Measurements from ENCODE around the gene CRLF3. TPM values are rescaled to one million over a fixed set of nuclear protein-coding genes. Genes with fewer than 3 reads are reported as not detected.
"Not testable (repeated sequence)": the region's sequence is repeated elsewhere in the genome, so short reads cannot be mapped to it uniquely, and the experiment has no call there.

The CRLF3 gene
- total RNA-seq, 4 donors from 2014 or later: 15.8 to 23.1 (median 19.4) TPM

GRCh38 chr17:30821871-30822723 lies 2.4 kb downstream of the CRLF3 start:
- Histone ChIP-seq H3K4me1 (peaks cover 8 to 70% (median 33%) of the 10 kb centered on the region in 4 donors), H3K9me3 (no peaks in the 10 kb centered on the region), H3K36me3 (no peaks in the 10 kb centered on the region), H3K4me3 (peak overlapping the region in 1 of 4 donors; percentile 98), H3K27me3 (no peaks in the 10 kb centered on the region), H3K27ac (peak overlapping the region; percentile 34 to 94 (median 90))
- 35 to 36% methylated on average over 6 to 9 of the region's 9 CpGs for WGBS, 2 donors (ENCODE audit: low coverage in 1 of 2)
- TF ChIP-seq, protein P1, sequence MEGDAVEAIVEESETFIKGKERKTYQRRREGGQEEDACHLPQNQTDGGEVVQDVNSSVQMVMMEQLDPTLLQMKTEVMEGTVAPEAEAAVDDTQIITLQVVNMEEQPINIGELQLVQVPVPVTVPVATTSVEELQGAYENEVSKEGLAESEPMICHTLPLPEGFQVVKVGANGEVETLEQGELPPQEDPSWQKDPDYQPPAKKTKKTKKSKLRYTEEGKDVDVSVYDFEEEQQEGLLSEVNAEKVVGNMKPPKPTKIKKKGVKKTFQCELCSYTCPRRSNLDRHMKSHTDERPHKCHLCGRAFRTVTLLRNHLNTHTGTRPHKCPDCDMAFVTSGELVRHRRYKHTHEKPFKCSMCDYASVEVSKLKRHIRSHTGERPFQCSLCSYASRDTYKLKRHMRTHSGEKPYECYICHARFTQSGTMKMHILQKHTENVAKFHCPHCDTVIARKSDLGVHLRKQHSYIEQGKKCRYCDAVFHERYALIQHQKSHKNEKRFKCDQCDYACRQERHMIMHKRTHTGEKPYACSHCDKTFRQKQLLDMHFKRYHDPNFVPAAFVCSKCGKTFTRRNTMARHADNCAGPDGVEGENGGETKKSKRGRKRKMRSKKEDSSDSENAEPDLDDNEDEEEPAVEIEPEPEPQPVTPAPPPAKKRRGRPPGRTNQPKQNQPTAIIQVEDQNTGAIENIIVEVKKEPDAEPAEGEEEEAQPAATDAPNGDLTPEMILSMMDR (IDR thresholded peaks at IDR 0.05): peak in 2 of 5 experiments; percentile 7 to 28
- TF ChIP-seq POLR2AphosphoS5 (IDR thresholded peaks at IDR 0.05): no peak
- intact Hi-C loops (cut with DNase I; ENCODE audit: low total_unique reads): no loop called here
- in situ Hi-C loops (cut with MboI; ENCODE audit: low pct_ligation_motif_present in 1 of 4, low pct_unique_long_range_greater_than_20kb in 1 of 4, low sequenced_read_pairs in 3 of 4): no loop called here
- no peak for DNase-seq

DNA sequence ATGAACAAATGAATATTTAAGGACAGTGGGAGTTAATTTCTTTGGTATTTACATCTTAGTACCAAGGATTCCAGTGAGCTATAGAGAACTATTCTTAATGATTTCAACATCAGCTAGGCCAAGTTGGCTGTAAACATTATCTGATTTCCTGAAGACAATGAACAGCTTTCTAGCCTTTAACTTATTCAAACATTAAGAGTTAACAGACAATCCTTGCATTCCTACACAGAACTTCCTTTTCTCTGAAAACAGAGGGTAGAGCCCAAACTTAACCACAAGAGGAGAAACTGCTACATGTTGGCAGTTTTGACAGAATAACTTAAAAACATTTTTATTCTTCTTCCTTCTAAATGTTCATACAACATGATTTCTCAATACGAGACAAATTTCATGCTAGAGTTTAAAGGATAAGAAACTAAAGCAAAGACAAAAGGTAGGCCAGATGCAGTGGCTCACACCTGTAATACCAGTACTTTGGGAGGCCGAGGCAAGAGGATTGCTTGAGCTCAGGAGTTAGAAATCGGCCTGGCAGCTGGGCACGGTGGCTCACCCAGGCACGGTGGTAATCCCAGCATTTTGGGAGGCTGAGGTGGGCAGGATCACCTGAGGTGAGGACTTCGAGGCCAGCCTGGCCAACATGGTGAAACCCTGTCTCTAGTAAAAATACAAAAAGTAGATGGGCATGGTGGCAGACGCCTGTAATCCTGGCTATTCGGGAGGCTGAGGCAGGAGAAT lies 4.4 kb downstream of the CRLF3 start:
- DNase-seq: no peak
- Histone ChIP-seq H3K27me3 (no peaks in the 10 kb centered on the region), H3K4me1 (peaks cover 3 to 54% (median 21%) of the 10 kb centered on the region in 4 donors), H3K36me3 (no peaks in the 10 kb centered on the region), H3K9me3 (no peaks in the 10 kb centered on the region), H3K27ac (peak overlapping the region in 3 of 4 donors; percentile 23 to 65 (median 35)), H3K4me3 (no peak overlapping the region)
- intact Hi-C loops (cut with DNase I; ENCODE audit: low total_unique reads) (no loop called here), in situ Hi-C loops (cut with MboI; ENCODE audit: low pct_ligation_motif_present in 1 of 4, low pct_unique_long_range_greater_than_20kb in 1 of 4, low sequenced_read_pairs in 3 of 4) (no loop called here)
- TF ChIP-seq POLR2AphosphoS5 (IDR thresholded peaks at IDR 0.05) (no peak), EP300 (IDR thresholded peaks at IDR 0.05; ENCODE audit: low read depth) (no peak), POLR2A (IDR thresholded peaks at IDR 0.05) (no peak)
- TF ChIP-seq, protein P1 (IDR thresholded peaks at IDR 0.05): no peak
- 67 to 79% methylated on average over 3 to 8 of the region's 8 CpGs for WGBS, 2 donors (ENCODE audit: low coverage in 1 of 2)

DNA sequence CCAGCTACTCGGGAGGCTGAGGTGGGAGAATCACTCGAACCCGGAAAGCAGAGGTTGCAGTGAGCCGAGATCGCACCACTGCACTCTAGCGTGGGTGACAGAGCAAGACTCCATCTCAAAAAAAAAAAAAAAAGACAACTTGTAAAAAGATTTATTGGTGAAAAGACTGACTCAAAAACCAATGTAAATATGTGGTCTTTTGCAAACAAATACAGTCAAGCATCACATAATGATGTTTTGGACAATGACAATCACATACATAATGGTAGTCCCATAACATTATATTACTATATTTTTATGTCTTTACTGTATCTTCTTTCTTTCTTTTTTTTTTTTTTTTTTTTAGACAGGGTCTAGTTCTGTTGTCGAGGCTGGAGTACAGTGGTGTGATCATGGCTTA lies 8.3 kb downstream of the CRLF3 start:
- Histone ChIP-seq H3K4me1 (peaks cover 0 to 32% (median 6%) of the 10 kb centered on the region in 4 donors), H3K27ac (no peak overlapping the region), H3K4me3 (no peak overlapping the region), H3K27me3 (no peaks in the 10 kb centered on the region), H3K36me3 (no peaks in the 10 kb centered on the region), H3K9me3 (no peaks in the 10 kb centered on the region)
- DNase-seq: no peak
- 83 to 95% methylated on average over 2 to 7 of the region's 7 CpGs for WGBS, 2 donors (ENCODE audit: low coverage in 1 of 2)
- TF ChIP-seq EP300 (IDR thresholded peaks at IDR 0.05; ENCODE audit: low read depth) (no peak), POLR2AphosphoS5 (IDR thresholded peaks at IDR 0.05) (no peak), POLR2A (IDR thresholded peaks at IDR 0.05) (no peak)
- TF ChIP-seq, protein P1 (IDR thresholded peaks at IDR 0.05): no peak
- in situ Hi-C loops (cut with MboI; ENCODE audit: low pct_ligation_motif_present in 1 of 4, low pct_unique_long_range_greater_than_20kb in 1 of 4, low sequenced_read_pairs in 3 of 4): no loop called here
- intact Hi-C loops (cut with DNase I; ENCODE audit: low total_unique reads): no loop called here

DNA sequence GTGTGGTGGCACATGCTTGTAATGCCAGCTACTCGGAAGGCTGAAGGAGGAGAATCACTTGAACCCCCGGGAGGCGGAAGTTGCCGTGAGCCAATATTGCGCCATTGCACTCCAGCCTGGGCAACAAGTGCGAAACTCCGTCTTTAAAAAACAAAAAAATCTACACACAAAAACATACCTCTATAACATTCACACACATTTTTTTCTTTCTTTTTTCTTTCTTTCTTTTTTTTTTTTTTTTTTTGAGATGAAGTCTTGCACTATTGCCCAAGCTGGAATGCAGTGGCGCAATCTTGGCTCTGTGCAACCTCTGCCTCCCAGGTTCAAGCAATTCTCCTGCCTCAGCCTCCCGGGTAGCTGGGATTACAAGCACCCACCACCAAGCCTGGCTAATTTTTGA lies 9.6 kb downstream of the CRLF3 start:
- H3K4me3 ChIP-seq; intact Hi-C loops (cut with DNase I; ENCODE audit: low total_unique reads); H3K9me3 ChIP-seq; H3K27me3 ChIP-seq; H3K27ac ChIP-seq; in situ Hi-C loops (cut with MboI; ENCODE audit: low pct_ligation_motif_present in 1 of 4, low pct_unique_long_range_greater_than_20kb in 1 of 4, low sequenced_read_pairs in 3 of 4); H3K36me3 ChIP-seq; DNase-seq: not testable (repeated sequence)
- 91 to 100% methylated on average over 2 to 9 of the region's 9 CpGs for WGBS, 2 donors (ENCODE audit: low coverage in 1 of 2)
- H3K4me1 ChIP-seq: peaks cover 0 to 21% (median 5%) of the 10 kb centered on the region in 4 donors

- H3K27ac ChIP-seq; H3K36me3 ChIP-seq; DNase-seq; in situ Hi-C loops (cut with MboI; ENCODE audit: low pct_ligation_motif_present in 1 of 4, low pct_unique_long_range_greater_than_20kb in 1 of 4, low sequenced_read_pairs in 3 of 4); H3K9me3 ChIP-seq; H3K4me3 ChIP-seq; H3K27me3 ChIP-seq; intact Hi-C loops (cut with DNase I; ENCODE audit: low total_unique reads): not testable (repeated sequence)
- H3K4me1 ChIP-seq: peaks cover 0 to 21% (median 2%) of the 10 kb centered on the region in 4 donors
- 87 to 91% methylated on average over 6 to 12 of the region's 12 CpGs for WGBS, 2 donors (ENCODE audit: low coverage in 1 of 2)
Observed at GRCh38 chr17:30814236-30814635, 10.3 kb downstream of the CRLF3 start.
